Measurements from ENCODE around the gene PLEKHH3. TPM values are rescaled to one million over a fixed set of nuclear protein-coding genes. Genes with fewer than 3 reads are reported as not detected.
A peak's percentile ranks its signal among the peaks of the same experiment; 100 is the strongest.

PLEKHH3 gene
- total and polyA plus RNA-seq, 2 of the 4 experiments (the other 2 are of a cell fraction): 2.9 to 10.5 TPM

- Histone ChIP-seq H2BK120ac (ENCODE audit: low read depth, low read length) (no peak overlapping the region), H2AK5ac (ENCODE audit: low read depth, low read length) (no peak overlapping the region), H3K27me3 (ENCODE audit: control insufficient read depth, insufficient read depth, low read length) (peaks cover 10% of the 10 kb centered on the region), H4K91ac (ENCODE audit: insufficient read depth, low read depth, low read length) (no peak overlapping the region), H3K14ac (replicated peaks; ENCODE audit: low read depth, low read length) (no peak overlapping the region), H4K8ac (ENCODE audit: low read depth in 2 of 2, low read length in 2 of 2) (no peak overlapping the region), H3K9ac (ENCODE audit: low read depth, low read length) (no peak overlapping the region), H2AFZ (replicated peaks; ENCODE audit: low read length, poor library complexity) (no peak overlapping the region), H3K36me3 (ENCODE audit: control insufficient read depth, insufficient read depth, low read length) (no peaks in the 10 kb centered on the region), H3K18ac (ENCODE audit: low read depth, low read length) (no peak overlapping the region), H4K5ac (ENCODE audit: low read depth, low read length) (no peak overlapping the region), H3K4me2 (ENCODE audit: low read depth, low read length) (no peak overlapping the region), H2BK15ac (ENCODE audit: low read depth, low read length) (no peak overlapping the region), H3K9me1 (ENCODE audit: insufficient read depth, low read length) (peaks cover 5% of the 10 kb centered on the region), H3K27ac (ENCODE audit: insufficient read depth, low read length) (no peak overlapping the region), H3K4me3 (ENCODE audit: insufficient read depth, low read depth, low read length) (no peak overlapping the region), H2BK20ac (ENCODE audit: low read depth, low read length) (no peak overlapping the region), H3K4ac (ENCODE audit: low read depth, low read length) (no peak overlapping the region), H3K23ac (ENCODE audit: low read depth, low read length) (no peak overlapping the region), H3K79me1 (ENCODE audit: low read depth in 1 of 2, low read length in 2 of 2) (peaks cover 3 to 10% of the 10 kb centered on the region in 2 experiments; a peak in 2 of 4 replicates), H3K4me1 (ENCODE audit: control insufficient read depth, insufficient read depth, low read length) (peaks cover 8% of the 10 kb centered on the region), H3K56ac (ENCODE audit: extremely low read depth, insufficient read depth, low read length) (no peak overlapping the region), H2AK9ac (replicated peaks; ENCODE audit: low read depth, low read length, poor library complexity) (peak overlapping the region; percentile 11), H2BK5ac (ENCODE audit: low read depth, low read length, poor library complexity, severe bottlenecking) (no peak overlapping the region), H3K9me3 (ENCODE audit: control insufficient read depth, insufficient read depth, low read length) (no peaks in the 10 kb centered on the region), H4K20me1 (ENCODE audit: insufficient read depth, low read length) (no peaks in the 10 kb centered on the region)
- BruUV-seq (replicated peaks): no TSS peak
- ChIA-PET POLR2A (ENCODE audit: unreplicated experiment) (no interaction called here), CTCF (no interaction called here)
- in situ Hi-C loops (cut with MboI; ENCODE audit: low sequenced_read_pairs): no loop called here
- WGBS, 2 experiments (ENCODE audit: extremely low coverage in 2 of 2, insufficient read length in 1 of 2): 0% methylated on average over 2 of the region's 2 CpGs; no CpG with 5 or more reads in 1 of the 2 experiments
- dilution Hi-C loops (cut with HindIII; ENCODE audit: low sequenced_read_pairs, unreplicated experiment): no loop called here
- DNase-seq: peak; percentile 93
- TF ChIP-seq RAD21 (IDR thresholded peaks at IDR 0.05; ENCODE audit: low read length) (no peak), CHD1 (IDR thresholded peaks at IDR 0.05; ENCODE audit: low read depth, low read length) (no peak), RFX5 (IDR thresholded peaks at IDR 0.05; ENCODE audit: low read depth, low read length) (no peak), FOS (IDR thresholded peaks at IDR 0.05; ENCODE audit: low read depth, low read length) (peak; percentile 79), USF2 (IDR thresholded peaks at IDR 0.05; ENCODE audit: low read depth, low read length) (peak; percentile 89), NFE2L2 (IDR thresholded peaks at IDR 0.05; ENCODE audit: low read depth, low read length) (no peak), CTCF (conservative IDR thresholded peaks at IDR 0.05; ENCODE audit: low read depth, low read length) (no peak), SMC3 (IDR thresholded peaks at IDR 0.05; ENCODE audit: low read depth, low read length) (no peak), BHLHE40 (IDR thresholded peaks at IDR 0.05; ENCODE audit: low read depth, low read length) (peak; percentile 82), RCOR1 (IDR thresholded peaks at IDR 0.05; ENCODE audit: insufficient replicate concordance, low read length) (peak; percentile 22), MAFK (IDR thresholded peaks at IDR 0.05; ENCODE audit: low read depth, low read length) (peak; percentile 18; the same call in 1 of the 2 replicates), CEBPB (IDR thresholded peaks at IDR 0.05; ENCODE audit: low read depth, low read length) (no peak; the same call in 1 of the 2 replicates)
- intact Hi-C loops (cut with micrococcal nuclease): loop anchor here (5.0 kb wide), 1 partner anchor 48 kb away; the partner anchor contains the start of genes RETREG3 and TUBG1
- ATAC-seq (ENCODE audit: low read depth): no peak; the same call in 1 of the 2 replicates
These were observed 21.3 kb downstream of the PLEKHH3 start for GRCh38 chr17:42655528-42655927.
